HCT116 (cell line): ENCODE data around the gene EFEMP2.

Experiments used
- POLR2A ChIP-seq: IDR thresholded peaks from 2 replicates; pipeline ENCODE4 v1.7.0; 2011; ENCODE audit warnings: borderline replicate concordance; ENCODE audit not compliant: insufficient read depth, insufficient read length; ENCODE audit errors: extremely low read depth
- POLR2AphosphoS5 ChIP-seq: IDR thresholded peaks from 2 replicates; pipeline ENCODE4 v1.6.1; 2011; ENCODE audit warnings: mild to moderate bottlenecking, low read depth, low read length, moderate library complexity
- SIN3A ChIP-seq: IDR thresholded peaks from 2 replicates; pipeline ENCODE4 v1.6.1; 2012; ENCODE audit warnings: low read depth
- TF ChIP-seq, protein P1 (sequence below), 3 experiments: fragments of 200-600 bp in 1 of 3; sonication (generic) in 1 of 3; IDR thresholded peaks in 2 of 3; conservative IDR thresholded peaks in 1 of 3; 2 replicates each; pipeline ENCODE4 v1.5.1; 2012 to 2017; ENCODE audit warnings: low read depth in 2 of 3, low read length in 2 of 3, antibody characterized with exemption in 1 of 3, borderline replicate concordance in 1 of 3, control low read depth in 1 of 3, mild to moderate bottlenecking in 1 of 3, mixed read lengths in 1 of 3, mixed run types in 1 of 3, moderate library complexity in 1 of 3; ENCODE audit not compliant: insufficient read depth in 1 of 3

DNA sequence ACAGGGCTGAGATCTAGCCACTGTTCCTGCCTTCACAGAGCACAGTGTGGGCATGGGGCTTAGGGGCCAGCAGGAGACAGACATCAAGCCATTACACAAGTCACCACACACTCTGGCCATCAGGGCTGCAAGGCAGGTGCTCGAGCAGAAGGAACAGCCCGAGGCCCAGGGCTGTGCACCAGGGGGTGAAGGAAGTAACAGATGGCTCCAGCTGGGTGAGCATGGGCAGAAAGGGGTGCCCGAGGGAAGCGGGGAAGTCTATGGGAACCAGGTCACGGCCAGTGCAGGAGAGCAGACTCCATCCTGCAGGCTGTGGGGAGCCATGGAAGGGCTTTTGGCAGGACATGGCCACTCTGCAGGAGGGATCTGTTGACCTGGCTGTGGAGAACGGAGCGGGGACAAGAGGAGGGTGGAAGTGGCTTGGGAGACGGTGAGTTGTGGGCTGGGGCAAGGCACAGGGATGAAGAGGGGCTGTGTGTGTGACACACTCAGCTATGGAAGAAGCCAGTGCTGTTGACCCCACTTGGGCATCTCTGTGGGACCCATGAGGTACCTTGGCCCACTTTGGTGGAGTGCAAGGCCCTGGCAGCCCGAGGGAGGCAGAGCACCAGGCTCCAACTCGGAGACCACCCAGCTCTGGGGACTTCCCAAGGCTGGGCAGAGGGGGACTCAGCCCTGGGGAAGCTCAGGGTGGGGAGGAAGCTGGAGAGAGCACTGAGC, 42.7 kb upstream of the EFEMP2 start:
- TF ChIP-seq POLR2AphosphoS5 (no peak), POLR2A (no peak), SIN3A (no peak)
- TF ChIP-seq, protein P1, sequence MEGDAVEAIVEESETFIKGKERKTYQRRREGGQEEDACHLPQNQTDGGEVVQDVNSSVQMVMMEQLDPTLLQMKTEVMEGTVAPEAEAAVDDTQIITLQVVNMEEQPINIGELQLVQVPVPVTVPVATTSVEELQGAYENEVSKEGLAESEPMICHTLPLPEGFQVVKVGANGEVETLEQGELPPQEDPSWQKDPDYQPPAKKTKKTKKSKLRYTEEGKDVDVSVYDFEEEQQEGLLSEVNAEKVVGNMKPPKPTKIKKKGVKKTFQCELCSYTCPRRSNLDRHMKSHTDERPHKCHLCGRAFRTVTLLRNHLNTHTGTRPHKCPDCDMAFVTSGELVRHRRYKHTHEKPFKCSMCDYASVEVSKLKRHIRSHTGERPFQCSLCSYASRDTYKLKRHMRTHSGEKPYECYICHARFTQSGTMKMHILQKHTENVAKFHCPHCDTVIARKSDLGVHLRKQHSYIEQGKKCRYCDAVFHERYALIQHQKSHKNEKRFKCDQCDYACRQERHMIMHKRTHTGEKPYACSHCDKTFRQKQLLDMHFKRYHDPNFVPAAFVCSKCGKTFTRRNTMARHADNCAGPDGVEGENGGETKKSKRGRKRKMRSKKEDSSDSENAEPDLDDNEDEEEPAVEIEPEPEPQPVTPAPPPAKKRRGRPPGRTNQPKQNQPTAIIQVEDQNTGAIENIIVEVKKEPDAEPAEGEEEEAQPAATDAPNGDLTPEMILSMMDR (IDR thresholded peaks at IDR 0.05 in 2 of 3, conservative IDR thresholded peaks at IDR 0.05 in 1 of 3; ENCODE audit: borderline replicate concordance in 1 of 3, insufficient read depth in 1 of 3, low read depth in 2 of 3, low read length in 2 of 3) = no peak
